IMR-90 (cell line): ENCODE data around the gene ANK3.

ENCODE experiments used
- POLR2A ChIP-seq: IDR thresholded peaks from 2 replicates; pipeline ENCODE4 v1.6.1; 2012; ENCODE audit warnings: mild to moderate bottlenecking, low read depth, low read length
- RCOR1 ChIP-seq: IDR thresholded peaks from 2 replicates; pipeline ENCODE4 v1.6.1; 2012; ENCODE audit warnings: mild to moderate bottlenecking, low read length, improper control_type of control experiment; ENCODE audit not compliant: insufficient replicate concordance
- TF ChIP-seq, protein P1 (sequence below): conservative IDR thresholded peaks from 2 replicates; pipeline ENCODE4 v1.5.1; 2012; ENCODE audit warnings: mild to moderate bottlenecking, low read depth, low read length, improper control_type of control experiment

DNA sequence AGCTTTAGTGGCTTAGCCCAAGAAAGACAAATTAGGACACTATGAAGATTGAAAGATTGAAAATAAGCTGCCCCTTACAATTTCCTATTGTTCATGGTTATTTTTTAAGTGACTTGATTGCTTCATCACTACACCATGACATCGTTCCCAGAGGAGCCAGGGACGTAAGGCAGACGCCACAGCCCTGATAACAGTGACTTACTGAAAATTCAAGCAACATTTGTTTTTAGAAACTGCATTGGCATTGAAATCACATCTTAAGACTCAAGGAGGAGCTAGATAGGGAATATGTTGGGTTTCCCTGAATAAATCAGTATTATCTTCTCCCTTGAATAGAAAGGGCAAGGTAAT is 38.7 kb upstream of the ANK3 start:
- TF ChIP-seq, protein P1, sequence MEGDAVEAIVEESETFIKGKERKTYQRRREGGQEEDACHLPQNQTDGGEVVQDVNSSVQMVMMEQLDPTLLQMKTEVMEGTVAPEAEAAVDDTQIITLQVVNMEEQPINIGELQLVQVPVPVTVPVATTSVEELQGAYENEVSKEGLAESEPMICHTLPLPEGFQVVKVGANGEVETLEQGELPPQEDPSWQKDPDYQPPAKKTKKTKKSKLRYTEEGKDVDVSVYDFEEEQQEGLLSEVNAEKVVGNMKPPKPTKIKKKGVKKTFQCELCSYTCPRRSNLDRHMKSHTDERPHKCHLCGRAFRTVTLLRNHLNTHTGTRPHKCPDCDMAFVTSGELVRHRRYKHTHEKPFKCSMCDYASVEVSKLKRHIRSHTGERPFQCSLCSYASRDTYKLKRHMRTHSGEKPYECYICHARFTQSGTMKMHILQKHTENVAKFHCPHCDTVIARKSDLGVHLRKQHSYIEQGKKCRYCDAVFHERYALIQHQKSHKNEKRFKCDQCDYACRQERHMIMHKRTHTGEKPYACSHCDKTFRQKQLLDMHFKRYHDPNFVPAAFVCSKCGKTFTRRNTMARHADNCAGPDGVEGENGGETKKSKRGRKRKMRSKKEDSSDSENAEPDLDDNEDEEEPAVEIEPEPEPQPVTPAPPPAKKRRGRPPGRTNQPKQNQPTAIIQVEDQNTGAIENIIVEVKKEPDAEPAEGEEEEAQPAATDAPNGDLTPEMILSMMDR: no peak
- TF ChIP-seq RCOR1 (no peak), POLR2A (no peak)
